IMR-90 (cell line): ENCODE results near the gene THADA.

ENCODE experiments used
- CEBPB ChIP-seq: IDR thresholded peaks from 2 replicates; pipeline ENCODE4 v1.6.1; 2012; ENCODE audit warnings: low read depth, low read length, improper control_type of control experiment
- CHD1 ChIP-seq: IDR thresholded peaks from 2 replicates; pipeline ENCODE4 v1.6.1; 2012; ENCODE audit warnings: low read depth, low read length, improper control_type of control experiment
- CTCF ChIP-seq: conservative IDR thresholded peaks from 2 replicates; pipeline ENCODE4 v1.5.1; 2012; ENCODE audit warnings: mild to moderate bottlenecking, low read depth, low read length, improper control_type of control experiment
- MAFK ChIP-seq: IDR thresholded peaks from 2 replicates; pipeline ENCODE4 v1.6.1; 2012; ENCODE audit warnings: low read depth, low read length, improper control_type of control experiment
- MAZ ChIP-seq: IDR thresholded peaks from 2 replicates; pipeline ENCODE4 v1.6.1; 2012; ENCODE audit warnings: low read depth, mild to moderate bottlenecking, low read length, improper control_type of control experiment, moderate library complexity, borderline replicate concordance
- MXI1 ChIP-seq: IDR thresholded peaks from 2 replicates; pipeline ENCODE4 v1.6.1; 2012; ENCODE audit warnings: low read depth, mild to moderate bottlenecking, low read length, moderate library complexity, borderline replicate concordance
- NFE2L2 ChIP-seq: fragments of 150-350 bp; IDR thresholded peaks from 2 replicates; pipeline ENCODE4 v1.6.1; 2016; ENCODE audit warnings: low read depth, mild to moderate bottlenecking, low read length
- POLR2A ChIP-seq: IDR thresholded peaks from 2 replicates; pipeline ENCODE4 v1.6.1; 2012; ENCODE audit warnings: mild to moderate bottlenecking, low read depth, low read length
- RAD21 ChIP-seq: IDR thresholded peaks from 2 replicates; pipeline ENCODE4 v1.6.1; 2012; ENCODE audit warnings: low read length, improper control_type of control experiment
- RFX5 ChIP-seq: IDR thresholded peaks from 2 replicates; pipeline ENCODE4 v1.8.0; 2012; ENCODE audit warnings: low read depth, mild to moderate bottlenecking, low read length, moderate library complexity
- SMC3 ChIP-seq: fragments of 150-350 bp; IDR thresholded peaks from 2 replicates; pipeline ENCODE4 v1.6.1; 2016; ENCODE audit warnings: low read depth, mild to moderate bottlenecking, antibody characterized with exemption, low read length, moderate library complexity
- TF ChIP-seq, protein P1 (sequence below): fragments of 150-350 bp; IDR thresholded peaks from 2 replicates; pipeline ENCODE4 v1.6.1; 2016; ENCODE audit warnings: low read depth, mild to moderate bottlenecking, low read length, moderate library complexity, borderline replicate concordance
- TF ChIP-seq, protein P2 (sequence below): fragments of 150-350 bp; IDR thresholded peaks from 2 replicates; pipeline ENCODE4 v1.6.1; 2017; ENCODE audit warnings: mild to moderate bottlenecking, antibody characterized with exemption, low read length, low read depth

DNA sequence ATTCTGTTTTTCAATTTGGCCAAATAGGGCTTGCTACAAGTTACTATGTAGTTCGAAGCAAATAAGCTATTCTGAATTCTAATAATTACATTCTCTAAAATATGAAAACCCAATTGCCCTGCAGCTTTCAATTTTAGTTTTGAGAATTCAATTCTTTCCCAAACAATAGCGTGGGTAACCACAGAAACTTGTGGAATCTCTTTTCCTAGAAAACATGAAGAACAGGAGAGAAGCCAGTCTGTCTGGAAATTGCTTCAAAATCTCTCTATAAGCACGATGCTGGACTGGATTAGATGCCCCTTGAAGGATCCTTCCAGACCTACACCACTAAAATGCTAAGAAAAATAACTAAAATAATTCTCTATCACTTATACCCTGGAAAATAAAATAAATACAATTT, 115.0 kb downstream of the THADA start:
- TF ChIP-seq CTCF (no peak), RAD21 (no peak), MAFK (no peak), MAZ (no peak), POLR2A (no peak), SMC3 (no peak), RFX5 (no peak), MXI1 (no peak), CEBPB (no peak), CHD1 (no peak), NFE2L2 (no peak)
- TF ChIP-seq, protein P1, sequence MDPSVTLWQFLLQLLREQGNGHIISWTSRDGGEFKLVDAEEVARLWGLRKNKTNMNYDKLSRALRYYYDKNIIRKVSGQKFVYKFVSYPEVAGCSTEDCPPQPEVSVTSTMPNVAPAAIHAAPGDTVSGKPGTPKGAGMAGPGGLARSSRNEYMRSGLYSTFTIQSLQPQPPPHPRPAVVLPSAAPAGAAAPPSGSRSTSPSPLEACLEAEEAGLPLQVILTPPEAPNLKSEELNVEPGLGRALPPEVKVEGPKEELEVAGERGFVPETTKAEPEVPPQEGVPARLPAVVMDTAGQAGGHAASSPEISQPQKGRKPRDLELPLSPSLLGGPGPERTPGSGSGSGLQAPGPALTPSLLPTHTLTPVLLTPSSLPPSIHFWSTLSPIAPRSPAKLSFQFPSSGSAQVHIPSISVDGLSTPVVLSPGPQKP: no peak
- TF ChIP-seq, protein P2, sequence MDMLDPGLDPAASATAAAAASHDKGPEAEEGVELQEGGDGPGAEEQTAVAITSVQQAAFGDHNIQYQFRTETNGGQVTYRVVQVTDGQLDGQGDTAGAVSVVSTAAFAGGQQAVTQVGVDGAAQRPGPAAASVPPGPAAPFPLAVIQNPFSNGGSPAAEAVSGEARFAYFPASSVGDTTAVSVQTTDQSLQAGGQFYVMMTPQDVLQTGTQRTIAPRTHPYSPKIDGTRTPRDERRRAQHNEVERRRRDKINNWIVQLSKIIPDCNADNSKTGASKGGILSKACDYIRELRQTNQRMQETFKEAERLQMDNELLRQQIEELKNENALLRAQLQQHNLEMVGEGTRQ: no peak
